Astrocyte (in vitro differentiated cells and primary cell): ENCODE results near the gene GPRIN1. TPM values are rescaled to one million over a fixed set of nuclear protein-coding genes. Genes with fewer than 3 reads are reported as not detected.

ENCODE experiments used
- DNase-seq: peaks from one replicate; pipeline ENCODE4 v3.0.0-alpha.2; 2010; ENCODE audit warnings: low read depth
- FAIRE-seq: peaks from 2 replicates; lab custom pipeline; 2011; peaks lifted over from hg19 to GRCh38; lab: Jason Lieb, UNC
- H2AFZ ChIP-seq: 2 replicates; pipeline ENCODE4 v1.6.0; 2012; ENCODE audit warnings: low read depth, low read length, inconsistent platforms
- H3K27ac ChIP-seq: 2 replicates; pipeline ENCODE4 v1.5.1; 2011; ENCODE audit warnings: low read depth, low read length, inconsistent platforms
- H3K27me3 ChIP-seq: 2 replicates; pipeline ENCODE4 v1.6.0; 2011; ENCODE audit warnings: low read length, inconsistent platforms; ENCODE audit not compliant: insufficient read depth
- H3K36me3 ChIP-seq: 2 replicates; pipeline ENCODE4 v1.5.1; 2011; ENCODE audit warnings: low read length, inconsistent platforms; ENCODE audit not compliant: insufficient read depth
- H3K4me1 ChIP-seq: 2 replicates; pipeline ENCODE4 v1.5.1; 2011; ENCODE audit warnings: low read length, inconsistent platforms; ENCODE audit not compliant: insufficient read depth
- H3K4me2 ChIP-seq: 2 replicates; pipeline ENCODE4 v1.6.0; 2012; ENCODE audit warnings: low read length, inconsistent platforms
- H3K4me3 ChIP-seq: 2 replicates; pipeline ENCODE4 v1.5.1; 2011; ENCODE audit warnings: low read depth, mild to moderate bottlenecking, low read length, inconsistent platforms; ENCODE audit not compliant: insufficient read depth
- H3K79me2 ChIP-seq: 2 replicates; pipeline ENCODE4 v1.6.0; 2012; ENCODE audit warnings: mild to moderate bottlenecking, low read length, inconsistent platforms; ENCODE audit not compliant: insufficient read depth
- H3K9ac ChIP-seq: 2 replicates; pipeline ENCODE4 v1.6.0; 2012; ENCODE audit warnings: mild to moderate bottlenecking, low read length, inconsistent platforms
- H3K9me3 ChIP-seq: 2 replicates; pipeline ENCODE4 v1.5.1; 2012; ENCODE audit warnings: low read depth, mild to moderate bottlenecking, low read length, inconsistent platforms; ENCODE audit not compliant: insufficient read depth
- H4K20me1 ChIP-seq: 2 replicates; pipeline ENCODE4 v1.6.0; 2012; ENCODE audit warnings: low read length, inconsistent platforms; ENCODE audit not compliant: insufficient read depth
- H3K27ac Mint-ChIP-seq: one replicate; pipeline ENCODE4 v1.8.0; 2021; ENCODE audit warnings: mild to moderate bottlenecking, mixed read lengths; ENCODE audit not compliant: unreplicated experiment
- H3K27me3 Mint-ChIP-seq: one replicate; pipeline ENCODE4 v1.8.0; 2021; ENCODE audit warnings: low read depth, mixed read lengths; ENCODE audit not compliant: unreplicated experiment
- H3K36me3 Mint-ChIP-seq: one replicate; pipeline ENCODE4 v1.8.0; 2021; ENCODE audit warnings: low read depth, mixed read lengths; ENCODE audit not compliant: unreplicated experiment
- H3K4me1 Mint-ChIP-seq: one replicate; pipeline ENCODE4 v1.8.0; 2021; ENCODE audit warnings: low read depth, mixed read lengths; ENCODE audit not compliant: unreplicated experiment
- H3K4me3 Mint-ChIP-seq: one replicate; pipeline ENCODE4 v1.8.0; 2021; ENCODE audit warnings: mild to moderate bottlenecking, moderate library complexity, mixed read lengths; ENCODE audit not compliant: unreplicated experiment
- H3K9me3 Mint-ChIP-seq: one replicate; pipeline ENCODE4 v1.8.0; 2021; ENCODE audit warnings: mild to moderate bottlenecking, mixed read lengths; ENCODE audit not compliant: unreplicated experiment
- CTCF ChIP-seq: IDR thresholded peaks from 2 replicates; pipeline ENCODE4 v1.5.1; 2011; ENCODE audit warnings: low read depth, mild to moderate bottlenecking, inconsistent platforms, low read length, moderate library complexity; ENCODE audit not compliant: insufficient read depth
- EZH2 ChIP-seq: IDR thresholded peaks from 2 replicates; pipeline ENCODE4 v1.6.1; 2012; ENCODE audit warnings: mild to moderate bottlenecking, low read length, inconsistent platforms; ENCODE audit not compliant: insufficient read depth
- microRNA-seq: library from miRNA; unstranded; fragments of <30 nt; microRNA quantifications from one replicate; pipeline ENCODE4 v1.2.0, GENCODE V29; 2020
- total RNA-seq: library from RNA; stranded (reverse); gene quantifications from 2 replicates; pipeline ENCODE4 v1.2.1, GENCODE V29; 2021

The GPRIN1 gene
- total RNA-seq, 1 donor from 2014 or later: 6.8 TPM

- H3K4me3 Mint-ChIP-seq: no peak overlapping the region
- no peak overlapping the region for H3K4me3 ChIP-seq
- no peaks in the 10 kb centered on the region for H3K9me3 Mint-ChIP-seq
- no peaks in the 10 kb centered on the region for H3K4me1 Mint-ChIP-seq
- DNase-seq (no peak), FAIRE-seq (no peak)
- H3K79me2 ChIP-seq: no peaks in the 10 kb centered on the region
- peaks cover 26% of the 10 kb centered on the region for H3K27me3 Mint-ChIP-seq
- no peaks in the 10 kb centered on the region for H3K4me1 ChIP-seq
- H2AFZ ChIP-seq: no peak overlapping the region
- H4K20me1 ChIP-seq: no peaks in the 10 kb centered on the region
- H3K4me2 ChIP-seq: no peak overlapping the region
- no peaks in the 10 kb centered on the region for H3K36me3 Mint-ChIP-seq
- no peak overlapping the region for H3K27ac ChIP-seq
- no peak overlapping the region for H3K27ac Mint-ChIP-seq
- no peak overlapping the region for H3K9ac ChIP-seq
- H3K36me3 ChIP-seq: no peaks in the 10 kb centered on the region
- TF ChIP-seq CTCF: no peak
- H3K27me3 ChIP-seq: peaks cover 3% of the 10 kb centered on the region
- H3K9me3 ChIP-seq: no peaks in the 10 kb centered on the region
These were observed 60.1 kb downstream of the GPRIN1 start for GRCh38 chr5:176549871-176550270.

GRCh38 chr5:176548967-176549444 is 61.0 kb downstream of the GPRIN1 start, which contains the start of gene CDHR2:
TSS of gene CDHR2 (plus strand) at chr5:176549342. CDS start at chr5:176565353, 16,011 bp downstream.
- no peaks in the 10 kb centered on the region for H3K36me3 ChIP-seq
- no peak within 1 kb of the TSS for H2AFZ ChIP-seq
- no peak within 1 kb of the TSS for H3K9ac ChIP-seq
- Mint-ChIP-seq H3K27ac (no peak within 1 kb of the TSS), H3K4me3 (no peak within 1 kb of the TSS), H3K4me1 (no peaks in the 10 kb centered on the region), H3K9me3 (no peaks in the 10 kb centered on the region), H3K27me3 (peaks cover 24% of the 10 kb centered on the region), H3K36me3 (no peaks in the 10 kb centered on the region)
- no peak for FAIRE-seq
- no peak within 1 kb of the TSS for H3K4me3 ChIP-seq
- TF ChIP-seq EZH2: no peak
- no peak for DNase-seq
- no peaks in the 10 kb centered on the region for H3K9me3 ChIP-seq
- H3K4me2 ChIP-seq: no peak within 1 kb of the TSS
- no peaks in the 10 kb centered on the region for H3K79me2 ChIP-seq
- H3K4me1 ChIP-seq: peaks cover under 1% of the 10 kb centered on the region
- H3K27me3 ChIP-seq: peaks cover 1% of the 10 kb centered on the region
- no peaks in the 10 kb centered on the region for H4K20me1 ChIP-seq
- H3K27ac ChIP-seq: no peak within 1 kb of the TSS

GRCh38 chr5:176547802-176548201 is 62.2 kb downstream of the GPRIN1 start:
- no peaks in the 10 kb centered on the region for H3K9me3 ChIP-seq
- FAIRE-seq (no peak), DNase-seq (no peak)
- no peak overlapping the region for H3K4me3 ChIP-seq
- H3K36me3 ChIP-seq: no peaks in the 10 kb centered on the region
- H3K9ac ChIP-seq: no peak overlapping the region
- no peak overlapping the region for H2AFZ ChIP-seq
- H3K27ac Mint-ChIP-seq: no peak overlapping the region
- no peaks in the 10 kb centered on the region for H3K27me3 ChIP-seq
- H3K36me3 Mint-ChIP-seq: no peaks in the 10 kb centered on the region
- TF ChIP-seq CTCF: no peak
- TF ChIP-seq EZH2: no peak
- no peaks in the 10 kb centered on the region for H3K79me2 ChIP-seq
- H3K27ac ChIP-seq: no peak overlapping the region
- H3K27me3 Mint-ChIP-seq: peaks cover 16% of the 10 kb centered on the region
- no peaks in the 10 kb centered on the region for H3K9me3 Mint-ChIP-seq
- H3K4me2 ChIP-seq: no peak overlapping the region
- H4K20me1 ChIP-seq: no peaks in the 10 kb centered on the region
- peaks cover 7% of the 10 kb centered on the region for H3K4me1 ChIP-seq
- H3K4me1 Mint-ChIP-seq: no peaks in the 10 kb centered on the region
- H3K4me3 Mint-ChIP-seq: no peak overlapping the region

Small RNA genes within 50 kb of the gene (microRNA-seq; reads per million reads assigned to microRNA genes)
- not detected for gene MIR4281

Other genes with a start within 250 kb of the GPRIN1 start
- gene KIAA1191, start 248.4 kb downstream of the GPRIN1 start, total RNA-seq: 163 and 164 TPM in 2 replicates
- gene ARL10, start 244.7 kb downstream of the GPRIN1 start, total RNA-seq: 13.2 and 14.3 TPM in 2 replicates
- 39.3 and 46.3 TPM in 2 replicates for gene NOP16, start 221.6 kb downstream of the GPRIN1 start, total RNA-seq
- 103 and 108 TPM in 2 replicates for gene HIGD2A, start 221.4 kb downstream of the GPRIN1 start, total RNA-seq
- gene CLTB, start 193.6 kb downstream of the GPRIN1 start, total RNA-seq: 89.2 and 117 TPM in 2 replicates
- 56.2 and 58.5 TPM in 2 replicates for gene FAF2, start 161.8 kb downstream of the GPRIN1 start, total RNA-seq
- gene RNF44, start 72.8 kb downstream of the GPRIN1 start, total RNA-seq: 47.8 and 59.8 TPM in 2 replicates
- 0.43 and 0.50 TPM in 2 replicates for gene CDHR2, start 60.8 kb downstream of the GPRIN1 start, total RNA-seq
- gene SNCB, start 20.4 kb upstream of the GPRIN1 start, total RNA-seq: 2.7 and 3.4 TPM in 2 replicates
- gene EIF4E1B, start 20.5 kb upstream of the GPRIN1 start, total RNA-seq: not detected in 2 replicates
- gene TSPAN17, start 37.3 kb upstream of the GPRIN1 start, total RNA-seq: 56.5 and 57.2 TPM in 2 replicates
- 0.67 and 0.70 TPM in 2 replicates for gene UNC5A, start 200.4 kb upstream of the GPRIN1 start, total RNA-seq